ENCODE data around the gene MRPL12.

Gene MRPL12

GRCh38 chr17:81682565-81683207 is 20.5 kb upstream of the MRPL12 start:
- no peak for DNase-seq (ENCODE audit: low read depth in 2 of 2)

- DNase-seq (ENCODE audit: low read depth in 2 of 2), result no peak
Observed at GRCh38 chr17:81683208-81683583, 20.0 kb upstream of the MRPL12 start.

- DNase-seq (ENCODE audit: low read depth in 2 of 2), result peak; percentile 96 to 97
Observed at GRCh38 chr17:81683584-81684441, 19.4 kb upstream of the MRPL12 start, which contains the start of the genes ARL16 and HGS. ARL16 (minus strand) TSS chr17:81683797; CDS start chr17:81683753, 44 bp downstream. HGS (plus strand) TSS chr17:81684011; CDS start chr17:81684067, 56 bp downstream.

- no peak for DNase-seq (ENCODE audit: low read depth in 2 of 2)
Observed at GRCh38 chr17:81684442-81684911, 18.7 kb upstream of the MRPL12 start.

- DNase-seq (ENCODE audit: low read depth in 2 of 2), result peak in 1 of 2 donors; percentile 41
Observed at GRCh38 chr17:81685108-81685507, 18.1 kb upstream of the MRPL12 start.

GRCh38 chr17:81686614-81687013 is 16.6 kb upstream of the MRPL12 start:
- no peak for DNase-seq (ENCODE audit: low read depth in 2 of 2)

- no peak for DNase-seq (ENCODE audit: low read depth in 2 of 2)
Observed at GRCh38 chr17:81687770-81688541, 15.2 kb upstream of the MRPL12 start.

- no peak for DNase-seq (ENCODE audit: low read depth in 2 of 2)
Observed at GRCh38 chr17:81688616-81689015, 14.6 kb upstream of the MRPL12 start.

- no peak for DNase-seq (ENCODE audit: low read depth in 2 of 2)
Observed at GRCh38 chr17:81690066-81690465, 13.1 kb upstream of the MRPL12 start.

- DNase-seq (ENCODE audit: low read depth in 2 of 2), result no peak
Observed at GRCh38 chr17:81690549-81690948, 12.6 kb upstream of the MRPL12 start.

GRCh38 chr17:81691196-81691595 is 12.0 kb upstream of the MRPL12 start:
- DNase-seq (ENCODE audit: low read depth in 2 of 2), result no peak

- no peak for DNase-seq (ENCODE audit: low read depth in 2 of 2)
Observed at GRCh38 chr17:81691608-81692007, 11.6 kb upstream of the MRPL12 start.

GRCh38 chr17:81693509-81694210 is 9.5 kb upstream of the MRPL12 start:
- no peak for DNase-seq (ENCODE audit: low read depth in 2 of 2)

- DNase-seq (ENCODE audit: low read depth in 2 of 2), result no peak
Observed at GRCh38 chr17:81694810-81695209, 8.4 kb upstream of the MRPL12 start.

GRCh38 chr17:81695211-81695610 is 8.0 kb upstream of the MRPL12 start:
- DNase-seq (ENCODE audit: low read depth in 2 of 2), result no peak

GRCh38 chr17:81695801-81696200 is 7.4 kb upstream of the MRPL12 start:
- no peak for DNase-seq (ENCODE audit: low read depth in 2 of 2)

GRCh38 chr17:81696218-81696941 is 6.8 kb upstream of the MRPL12 start:
- no peak for DNase-seq (ENCODE audit: low read depth in 2 of 2)

- DNase-seq (ENCODE audit: low read depth in 2 of 2), result no peak
Observed at GRCh38 chr17:81697261-81698044, 5.7 kb upstream of the MRPL12 start.

GRCh38 chr17:81700353-81701287 is 2.5 kb upstream of the MRPL12 start:
- DNase-seq (ENCODE audit: low read depth in 2 of 2), result no peak
